HL-60 (cell line): ENCODE results near the gene PTPRN2.
"Not testable (repeated sequence)": the region's sequence is repeated elsewhere in the genome, so short reads cannot be mapped to it uniquely, and the experiment has no call there.

Experiments used
- DNase-seq, 2 experiments: peaks; one replicate each; pipeline ENCODE4 v3.0.0-alpha.2; 2010 to 2020; ENCODE audit warnings: low read depth in 1 of 2, low spot score in 1 of 2
- H3K27ac ChIP-seq: fragments of 250-450 bp; sonication (Bioruptor Pico); replicated peaks from 2 replicates; pipeline ENCODE4 v1.5.1; 2020; ENCODE audit warnings: mild to moderate bottlenecking, moderate library complexity
- H3K27me3 ChIP-seq: fragments of 250-450 bp; sonication (Bioruptor Pico); 2 replicates; pipeline ENCODE4 v1.5.1; 2021; ENCODE audit warnings: mild to moderate bottlenecking, moderate library complexity; ENCODE audit not compliant: insufficient read depth, poor library complexity, severe bottlenecking
- H3K4me3 ChIP-seq: replicated peaks from 2 replicates; pipeline ENCODE4 v1.5.1; 2011; ENCODE audit warnings: mild to moderate bottlenecking, control low read depth, low read length; ENCODE audit not compliant: insufficient read depth
- GABPA ChIP-seq: IDR thresholded peaks from 2 replicates; pipeline ENCODE4 v1.6.1; 2012; ENCODE audit warnings: low read depth
- POLR2AphosphoS5 ChIP-seq: IDR thresholded peaks from 2 replicates; pipeline ENCODE4 v1.6.1; 2012; ENCODE audit warnings: low read depth
- REST ChIP-seq: IDR thresholded peaks from 2 replicates; pipeline ENCODE4 v1.6.1; 2012; ENCODE audit warnings: low read depth; ENCODE audit not compliant: insufficient replicate concordance
- SPI1 ChIP-seq: IDR thresholded peaks from 2 replicates; pipeline ENCODE4 v1.6.1; 2012; ENCODE audit warnings: low read depth, mild to moderate bottlenecking, borderline replicate concordance
- TF ChIP-seq, protein P1 (sequence below): IDR thresholded peaks from one replicate; pipeline ENCODE4 v1.5.1; 2011; ENCODE audit warnings: low read length, control low read depth, inconsistent platforms; ENCODE audit not compliant: insufficient read depth

PTPRN2 gene

GRCh38 chr7:157898261-157898660 is 689.4 kb downstream of the PTPRN2 start:
- H3K27ac ChIP-seq, result no peak overlapping the region
- no peak overlapping the region for H3K4me3 ChIP-seq
- no peak for DNase-seq
- no peaks in the 10 kb centered on the region for H3K27me3 ChIP-seq
- TF ChIP-seq, protein P1, sequence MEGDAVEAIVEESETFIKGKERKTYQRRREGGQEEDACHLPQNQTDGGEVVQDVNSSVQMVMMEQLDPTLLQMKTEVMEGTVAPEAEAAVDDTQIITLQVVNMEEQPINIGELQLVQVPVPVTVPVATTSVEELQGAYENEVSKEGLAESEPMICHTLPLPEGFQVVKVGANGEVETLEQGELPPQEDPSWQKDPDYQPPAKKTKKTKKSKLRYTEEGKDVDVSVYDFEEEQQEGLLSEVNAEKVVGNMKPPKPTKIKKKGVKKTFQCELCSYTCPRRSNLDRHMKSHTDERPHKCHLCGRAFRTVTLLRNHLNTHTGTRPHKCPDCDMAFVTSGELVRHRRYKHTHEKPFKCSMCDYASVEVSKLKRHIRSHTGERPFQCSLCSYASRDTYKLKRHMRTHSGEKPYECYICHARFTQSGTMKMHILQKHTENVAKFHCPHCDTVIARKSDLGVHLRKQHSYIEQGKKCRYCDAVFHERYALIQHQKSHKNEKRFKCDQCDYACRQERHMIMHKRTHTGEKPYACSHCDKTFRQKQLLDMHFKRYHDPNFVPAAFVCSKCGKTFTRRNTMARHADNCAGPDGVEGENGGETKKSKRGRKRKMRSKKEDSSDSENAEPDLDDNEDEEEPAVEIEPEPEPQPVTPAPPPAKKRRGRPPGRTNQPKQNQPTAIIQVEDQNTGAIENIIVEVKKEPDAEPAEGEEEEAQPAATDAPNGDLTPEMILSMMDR, result no peak
- no peak for TF ChIP-seq SPI1
- no peak for TF ChIP-seq POLR2AphosphoS5
- TF ChIP-seq REST, result no peak
- TF ChIP-seq GABPA, result no peak

GRCh38 chr7:157897681-157898080 is 689.9 kb downstream of the PTPRN2 start:
- Histone ChIP-seq H3K4me3 (no peak overlapping the region), H3K27me3 (no peaks in the 10 kb centered on the region), H3K27ac (no peak overlapping the region)
- no peak for DNase-seq
- TF ChIP-seq SPI1 (no peak), POLR2AphosphoS5 (no peak), GABPA (no peak), REST (no peak)
- TF ChIP-seq, protein P1, result no peak

DNA sequence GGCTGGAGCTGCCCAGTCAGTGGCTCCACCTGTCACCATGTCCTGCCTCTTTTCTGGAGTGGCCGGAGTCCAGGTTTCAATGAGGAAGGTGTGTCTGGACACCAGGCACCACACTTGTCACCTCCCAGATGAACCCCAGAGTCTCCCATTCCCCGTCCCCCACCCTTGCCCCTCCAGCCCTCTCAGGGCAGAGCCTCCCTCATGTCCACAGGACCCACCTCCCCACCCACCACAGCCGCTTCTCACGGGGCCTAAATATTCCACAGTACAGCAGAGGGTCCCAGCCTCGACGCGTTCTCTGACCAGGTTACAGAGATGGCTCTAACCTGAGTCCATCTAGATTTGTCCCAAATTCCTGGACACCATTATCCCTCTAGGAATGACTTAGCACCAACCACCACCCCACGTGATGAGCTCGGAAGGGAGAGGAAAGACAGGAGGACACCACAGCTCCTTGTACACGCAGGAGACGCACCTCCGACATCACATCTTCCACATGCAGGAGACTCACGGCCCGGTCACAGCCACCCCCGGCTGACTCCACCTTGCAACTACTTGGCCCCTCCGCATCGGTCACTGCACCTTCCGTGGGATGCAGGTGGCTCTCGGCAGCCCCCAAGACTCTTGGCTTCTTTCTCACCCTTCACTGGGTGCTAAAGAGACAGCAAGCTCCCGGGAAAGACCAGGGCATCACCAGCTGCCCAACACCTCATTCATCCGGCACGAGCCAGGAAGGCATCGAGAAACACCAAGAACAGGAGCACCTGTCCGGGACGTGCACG is 690.7 kb downstream of the PTPRN2 start:
- Histone ChIP-seq H3K4me3 (no peak overlapping the region), H3K27ac (no peak overlapping the region), H3K27me3 (no peaks in the 10 kb centered on the region)
- TF ChIP-seq SPI1, result no peak
- TF ChIP-seq, protein P1, result no peak
- no peak for TF ChIP-seq GABPA
- TF ChIP-seq REST, result no peak
- TF ChIP-seq POLR2AphosphoS5, result no peak
- no peak for DNase-seq

GRCh38 chr7:157896376-157896675 is 691.3 kb downstream of the PTPRN2 start:
- not testable (repeated sequence) for H3K4me3 ChIP-seq, H3K27me3 ChIP-seq, H3K27ac ChIP-seq, DNase-seq
